Bronchial epithelial cell (primary cell): Measurements from ENCODE around the gene C20orf173. TPM values are rescaled to one million over a fixed set of nuclear protein-coding genes. Genes with fewer than 3 reads are reported as not detected.

ENCODE experiments used
- DNase-seq: peaks from one replicate; pipeline ENCODE4 v3.0.0-alpha.2; 2010; ENCODE audit warnings: low read depth
- FAIRE-seq: peaks from 2 replicates; lab custom pipeline; 2011; peaks lifted over from hg19 to GRCh38; lab: Jason Lieb, UNC
- H3K27me3 ChIP-seq: 2 replicates; pipeline ENCODE4 v1.5.1; 2011; ENCODE audit warnings: low read length; ENCODE audit not compliant: control insufficient read depth, insufficient read depth
- H3K36me3 ChIP-seq: 2 replicates; pipeline ENCODE4 v1.5.1; 2011; ENCODE audit warnings: low read length; ENCODE audit not compliant: control insufficient read depth, insufficient read depth
- H3K4me3 ChIP-seq: 2 replicates; pipeline ENCODE4 v1.5.1; 2011; ENCODE audit warnings: mild to moderate bottlenecking, low read depth, low read length, control low read depth
- CTCF ChIP-seq: IDR thresholded peaks from 2 replicates; pipeline ENCODE4 v1.5.1; 2011; ENCODE audit warnings: mild to moderate bottlenecking, moderate library complexity, low read length, control low read depth, inconsistent platforms; ENCODE audit not compliant: insufficient read depth, severe bottlenecking
- total RNA-seq: library from RNA; depleted of rRNA; stranded (reverse); fragments of >200 nt; gene quantifications from 2 replicates; pipeline ENCODE4 v1.2.1, GENCODE V29; 2014

The C20orf173 gene
- total RNA-seq, 1 donor from 2014 or later = not detected

GRCh38 chr20:35515949-35516645 lies 13.4 kb downstream of the C20orf173 start:
- DNase-seq (peak; percentile 88), FAIRE-seq (peak; percentile 81)
- TF ChIP-seq CTCF = no peak

GRCh38 chr20:35515341-35515740 lies 14.1 kb downstream of the C20orf173 start:
- no peaks in the 10 kb centered on the region for H3K27me3 ChIP-seq
- H3K36me3 ChIP-seq = peaks cover 6% of the 10 kb centered on the region
- H3K4me3 ChIP-seq = no peak overlapping the region
- FAIRE-seq (no peak), DNase-seq (no peak)
- no peak for TF ChIP-seq CTCF

More at GRCh38 chr20:35515949-35516645, 13.4 kb downstream of the C20orf173 start:
- Histone ChIP-seq H3K27me3 (no peaks in the 10 kb centered on the region), H3K36me3 (peaks cover 6% of the 10 kb centered on the region), H3K4me3 (no peak overlapping the region)

- TF ChIP-seq CTCF = no peak
- H3K36me3 ChIP-seq = peaks cover 7% of the 10 kb centered on the region
Measured at GRCh38 chr20:35514371-35514932, 15.0 kb downstream of the C20orf173 start.

GRCh38 chr20:35511814-35512420 lies 17.5 kb downstream of the C20orf173 start:
- no peak for FAIRE-seq
- TF ChIP-seq CTCF = peak; percentile 58
- peak; percentile 29 for DNase-seq
- Histone ChIP-seq H3K27me3 (no peaks in the 10 kb centered on the region), H3K4me3 (no peak overlapping the region), H3K36me3 (peaks cover 16% of the 10 kb centered on the region)

More at GRCh38 chr20:35514371-35514932, 15.0 kb downstream of the C20orf173 start:
- no peaks in the 10 kb centered on the region for H3K27me3 ChIP-seq
- DNase-seq = no peak
- H3K4me3 ChIP-seq = no peak overlapping the region
- no peak for FAIRE-seq

- DNase-seq = no peak
- H3K4me3 ChIP-seq = no peak overlapping the region
- no peak for FAIRE-seq
- peaks cover 16% of the 10 kb centered on the region for H3K36me3 ChIP-seq
- TF ChIP-seq CTCF = no peak
- H3K27me3 ChIP-seq = no peaks in the 10 kb centered on the region
Measured at GRCh38 chr20:35510951-35511735, 18.3 kb downstream of the C20orf173 start.
